ENCODE results near the gene FRMD4A.

DNA sequence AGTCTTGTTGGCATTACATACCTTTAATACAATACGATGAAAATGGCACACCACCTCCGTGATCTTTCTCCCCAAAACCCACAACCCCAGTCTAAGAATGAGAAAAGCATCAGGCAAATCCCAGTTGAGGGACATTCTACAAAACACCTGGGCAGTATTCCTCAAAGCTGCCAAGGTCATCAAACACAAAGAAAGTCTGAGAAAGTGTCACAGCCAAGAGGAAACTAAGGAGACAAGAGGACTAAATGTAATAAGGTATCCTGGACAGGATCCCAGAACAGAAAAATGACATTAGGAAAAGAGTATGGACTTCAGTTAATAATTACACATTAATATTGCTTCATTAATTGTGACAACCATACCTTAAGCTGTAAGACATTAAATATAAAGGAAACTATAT, 14.5 kb upstream of the FRMD4A start:
- TF ChIP-seq, protein P1, sequence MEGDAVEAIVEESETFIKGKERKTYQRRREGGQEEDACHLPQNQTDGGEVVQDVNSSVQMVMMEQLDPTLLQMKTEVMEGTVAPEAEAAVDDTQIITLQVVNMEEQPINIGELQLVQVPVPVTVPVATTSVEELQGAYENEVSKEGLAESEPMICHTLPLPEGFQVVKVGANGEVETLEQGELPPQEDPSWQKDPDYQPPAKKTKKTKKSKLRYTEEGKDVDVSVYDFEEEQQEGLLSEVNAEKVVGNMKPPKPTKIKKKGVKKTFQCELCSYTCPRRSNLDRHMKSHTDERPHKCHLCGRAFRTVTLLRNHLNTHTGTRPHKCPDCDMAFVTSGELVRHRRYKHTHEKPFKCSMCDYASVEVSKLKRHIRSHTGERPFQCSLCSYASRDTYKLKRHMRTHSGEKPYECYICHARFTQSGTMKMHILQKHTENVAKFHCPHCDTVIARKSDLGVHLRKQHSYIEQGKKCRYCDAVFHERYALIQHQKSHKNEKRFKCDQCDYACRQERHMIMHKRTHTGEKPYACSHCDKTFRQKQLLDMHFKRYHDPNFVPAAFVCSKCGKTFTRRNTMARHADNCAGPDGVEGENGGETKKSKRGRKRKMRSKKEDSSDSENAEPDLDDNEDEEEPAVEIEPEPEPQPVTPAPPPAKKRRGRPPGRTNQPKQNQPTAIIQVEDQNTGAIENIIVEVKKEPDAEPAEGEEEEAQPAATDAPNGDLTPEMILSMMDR (IDR thresholded peaks at IDR 0.05), result no peak
- TF ChIP-seq POLR2A (IDR thresholded peaks at IDR 0.05), result no peak
